DND-41 (cell line): ENCODE measurements around the gene PZP.

Source experiments
- CTCF ChIP-seq: IDR thresholded peaks from 2 replicates; pipeline ENCODE4 v1.5.1; 2012; ENCODE audit warnings: borderline replicate concordance, low read length, moderate library complexity, mild to moderate bottlenecking; ENCODE audit not compliant: poor library complexity, severe bottlenecking; ENCODE audit errors: extremely low read depth
- EZH2 ChIP-seq: IDR thresholded peaks from 3 replicates; pipeline ENCODE4 v1.6.1; 2012; ENCODE audit warnings: borderline replicate concordance, low read depth, mild to moderate bottlenecking, moderate library complexity, low read length, inconsistent platforms; ENCODE audit not compliant: severe bottlenecking

- TF ChIP-seq CTCF (no peak), EZH2 (no peak)
Observed at GRCh38 chr12:9120487-9121184, 87.6 kb downstream of the PZP start.
